GM23338 (cell line): ENCODE measurements around the gene GP1BB. TPM values are rescaled to one million over a fixed set of nuclear protein-coding genes. Genes with fewer than 3 reads are reported as not detected.

Experiments used
- ATAC-seq: fragments of 200-7000 bp; cut with Tn5 transposase; 3 replicates; pipeline ENCODE4 v1.9.1; 2020
- DNase-seq: peaks from one replicate; pipeline ENCODE4 v3.0.0-alpha.2; 2015; ENCODE audit warnings: low spot score
- H2AFZ ChIP-seq: fragments of 200-600 bp; sonication (generic); 2 replicates; pipeline ENCODE4 v1.8.0; 2016; ENCODE audit warnings: antibody characterized with exemption, mild to moderate bottlenecking, moderate library complexity
- H3F3A ChIP-seq: fragments of 200-600 bp; sonication (generic); replicated peaks from 2 replicates; pipeline ENCODE4 v1.8.0; 2017; ENCODE audit warnings: antibody characterized with exemption, mixed run types, low read depth
- H3K27ac ChIP-seq: fragments of 200-600 bp; sonication (generic); 2 replicates; pipeline ENCODE4 v1.6.1; 2016; ENCODE audit warnings: low read depth
- H3K27me3 ChIP-seq: fragments of 200-600 bp; sonication (generic); 2 replicates; pipeline ENCODE4 v1.8.0; 2016; ENCODE audit warnings: mild to moderate bottlenecking, mixed run types, moderate library complexity; ENCODE audit not compliant: insufficient read depth
- H3K36me3 ChIP-seq: fragments of 200-600 bp; sonication (generic); 2 replicates; pipeline ENCODE4 v1.8.0; 2016; ENCODE audit warnings: mild to moderate bottlenecking; ENCODE audit not compliant: insufficient read depth
- H3K4me1 ChIP-seq: fragments of 200-600 bp; sonication (generic); 2 replicates; pipeline ENCODE4 v1.8.0; 2016; ENCODE audit warnings: mild to moderate bottlenecking, moderate library complexity; ENCODE audit not compliant: insufficient read depth
- H3K4me2 ChIP-seq: fragments of 200-600 bp; sonication (generic); 2 replicates; pipeline ENCODE4 v1.7.1; 2017; ENCODE audit warnings: mixed run types
- H3K4me3 ChIP-seq: fragments of 200-600 bp; sonication (generic); 2 replicates; pipeline ENCODE4 v1.6.1; 2016; ENCODE audit warnings: mixed run types
- H3K79me2 ChIP-seq: fragments of 200-600 bp; sonication (generic); replicated peaks from 2 replicates; pipeline ENCODE4 v1.8.0; 2017; ENCODE audit warnings: mild to moderate bottlenecking; ENCODE audit not compliant: insufficient read depth
- H3K9me2 ChIP-seq: fragments of 200-600 bp; sonication (generic); 2 replicates; pipeline ENCODE4 v1.8.0; 2017; ENCODE audit not compliant: insufficient read depth
- H4K20me1 ChIP-seq: fragments of 200-600 bp; sonication (generic); replicated peaks from 2 replicates; pipeline ENCODE4 v1.8.0; 2017; ENCODE audit warnings: mild to moderate bottlenecking; ENCODE audit not compliant: insufficient read depth
- H3K27ac Mint-ChIP-seq: 2 replicates; pipeline ENCODE4 v1.8.0; 2020; ENCODE audit warnings: inconsistent platforms, mild to moderate bottlenecking, moderate library complexity, mixed read lengths
- H3K27me3 Mint-ChIP-seq: 3 replicates; pipeline ENCODE4 v1.8.0; 2022; ENCODE audit warnings: low read depth, mild to moderate bottlenecking, moderate library complexity, mixed read lengths, inconsistent platforms; ENCODE audit not compliant: insufficient read depth, poor library complexity
- H3K36me3 Mint-ChIP-seq: 3 replicates; pipeline ENCODE4 v1.8.0; 2021; ENCODE audit warnings: low read depth, mild to moderate bottlenecking, inconsistent platforms, moderate library complexity, mixed read lengths
- H3K4me1 Mint-ChIP-seq: 3 replicates; pipeline ENCODE4 v1.8.0; 2020; ENCODE audit warnings: mild to moderate bottlenecking, inconsistent platforms, mixed read lengths
- H3K4me3 Mint-ChIP-seq: 3 replicates; pipeline ENCODE4 v1.8.0; 2021; ENCODE audit warnings: moderate library complexity, mild to moderate bottlenecking, inconsistent platforms, mixed read lengths
- H3K9me3 Mint-ChIP-seq: 3 replicates; pipeline ENCODE4 v1.8.0; 2020; ENCODE audit warnings: moderate library complexity, mild to moderate bottlenecking, inconsistent platforms, mixed read lengths
- CREB1 ChIP-seq: fragments of 250-450 bp; sonication (Bioruptor Pico); IDR thresholded peaks from 2 replicates; pipeline ENCODE4 v1.5.0; 2020; ENCODE audit warnings: low read depth, mild to moderate bottlenecking, moderate library complexity
- CTCF ChIP-seq, 2 experiments: fragments of 200-600 bp in 1 of 2; sonication (generic) in 1 of 2; conservative IDR thresholded peaks; 2 replicates each; pipeline versions ENCODE4 v1.5.1 to v1.6.1; 2016 to 2017; ENCODE audit warnings: antibody characterized with exemption in 2 of 2, low read depth in 2 of 2, mild to moderate bottlenecking in 2 of 2, moderate library complexity in 1 of 2
- ETS1 ChIP-seq: IDR thresholded peaks from 2 replicates; pipeline ENCODE4 v1.6.1; 2016; ENCODE audit warnings: antibody characterized with exemption
- EZH2 ChIP-seq: fragments of 200-600 bp; sonication (generic); IDR thresholded peaks from one replicate; pipeline ENCODE4 v1.8.0; 2017; ENCODE audit warnings: antibody characterized with exemption, mild to moderate bottlenecking, low read depth; ENCODE audit not compliant: unreplicated experiment
- EZH2phosphoT487 ChIP-seq: fragments of 200-600 bp; sonication (generic); IDR thresholded peaks from one replicate; pipeline ENCODE4 v1.8.1; 2018; ENCODE audit warnings: antibody characterized with exemption; ENCODE audit not compliant: unreplicated experiment
- JUNB ChIP-seq: IDR thresholded peaks from one replicate; pipeline ENCODE4 v1.6.1; 2016; ENCODE audit warnings: antibody characterized with exemption; ENCODE audit not compliant: unreplicated experiment
- NANOG ChIP-seq: IDR thresholded peaks from 2 replicates; pipeline ENCODE4 v1.6.1; 2016; ENCODE audit warnings: antibody characterized with exemption, borderline replicate concordance
- POLR2AphosphoS5 ChIP-seq: IDR thresholded peaks from 2 replicates; pipeline ENCODE4 v1.6.1; 2016; ENCODE audit warnings: antibody characterized with exemption, low read depth
- REST ChIP-seq: IDR thresholded peaks from one replicate; pipeline ENCODE4 v1.6.1; 2018; ENCODE audit warnings: antibody characterized with exemption; ENCODE audit not compliant: unreplicated experiment
- STAT1 ChIP-seq: IDR thresholded peaks from one replicate; pipeline ENCODE4 v1.6.1; 2016; ENCODE audit warnings: antibody characterized with exemption; ENCODE audit not compliant: unreplicated experiment
- ZNF114 ChIP-seq: fragments of 250-450 bp; sonication (Bioruptor Pico); IDR thresholded peaks from 2 replicates; pipeline ENCODE4 v1.5.0; 2020; ENCODE audit warnings: mild to moderate bottlenecking, moderate library complexity
- ZNF331 ChIP-seq: fragments of 250-450 bp; sonication (Bioruptor Pico); IDR thresholded peaks from 2 replicates; pipeline ENCODE4 v1.5.0; 2020; ENCODE audit warnings: low read depth, mild to moderate bottlenecking, moderate library complexity
- ZNF462 ChIP-seq: fragments of 250-450 bp; sonication (Bioruptor Pico); IDR thresholded peaks from 2 replicates; pipeline ENCODE4 v1.5.0; 2020; ENCODE audit warnings: mild to moderate bottlenecking, moderate library complexity
- polyA plus RNA-seq: library from polyadenylated mRNA; unstranded; fragments of >200 nt; fragmentation: Nextera tagmentation; extraction: Ambion mirVana; gene quantifications from 2 replicates; pipeline ENCODE4 v1.2.1, GENCODE V29; 2016
- total RNA-seq: library from RNA; depleted of rRNA; stranded (reverse); fragments of >200 nt; shearing (Covaris generic); gene quantifications from 2 replicates; pipeline ENCODE4 v1.2.3, GENCODE V29; 2014

GP1BB gene
- total and polyA plus RNA-seq, 2 experiments from 2014 or later, result 0.53 to 1.3 TPM

GRCh38 chr22:19730198-19730597 is 6.9 kb downstream of the GP1BB start:
- Histone ChIP-seq H3K9me2 (no peaks in the 10 kb centered on the region), H4K20me1 (no peaks in the 10 kb centered on the region), H3K4me3 (peak overlapping the region; percentile 59; the same call in 1 of the 2 replicates), H2AFZ (peak overlapping the region; percentile 84; the same call in 1 of the 2 replicates), H3K27me3 (peaks cover 22% of the 10 kb centered on the region), H3K36me3 (no peaks in the 10 kb centered on the region), H3F3A (no peaks in the 10 kb centered on the region), H3K4me1 (no peaks in the 10 kb centered on the region; the same call in 1 of the 2 replicates), H3K4me2 (peak overlapping the region; percentile 84; the same call in 1 of the 2 replicates), H3K27ac (no peak overlapping the region), H3K79me2 (no peaks in the 10 kb centered on the region)
- H3K9me3 Mint-ChIP-seq, result peaks cover 12% of the 10 kb centered on the region
- peak overlapping the region; percentile 65; the same call in 1 of the 3 replicates for H3K4me3 Mint-ChIP-seq
- H3K27me3 Mint-ChIP-seq, result peaks cover 64% of the 10 kb centered on the region
- TF ChIP-seq ZNF331 (CRISPR knock-in tag), result no peak
- TF ChIP-seq REST, result no peak
- no peak for TF ChIP-seq CTCF (conservative IDR thresholded peaks at IDR 0.05; ENCODE audit: low read depth in 2 of 2)
- TF ChIP-seq EZH2, result no peak
- no peak for TF ChIP-seq STAT1
- TF ChIP-seq ZNF114 (CRISPR knock-in tag), result no peak
- no peak for TF ChIP-seq ZNF462
- no peak for TF ChIP-seq POLR2AphosphoS5
- TF ChIP-seq EZH2phosphoT487, result no peak
- TF ChIP-seq NANOG, result no peak
- no peak for TF ChIP-seq ETS1
- no peak for TF ChIP-seq JUNB
- no peak for TF ChIP-seq CREB1 (CRISPR knock-in tag)
- peaks cover 8% of the 10 kb centered on the region; the same call in 1 of the 3 replicates for H3K4me1 Mint-ChIP-seq
- peaks cover 2% of the 10 kb centered on the region; the same call in 1 of the 3 replicates for H3K36me3 Mint-ChIP-seq
- DNase-seq (no peak), ATAC-seq (peak; percentile 10; the same call in 1 of the 3 replicates)
- no peak overlapping the region for H3K27ac Mint-ChIP-seq
